ENCODE measurements around the gene MEIKIN. TPM values are rescaled to one million over a fixed set of nuclear protein-coding genes. Genes with fewer than 3 reads are reported as not detected.

MEIKIN gene
- total RNA-seq, 1 experiment from 2014 or later = not detected

GRCh38 chr5:131787736-131788135 lies 157.7 kb downstream of the MEIKIN start:
- Histone ChIP-seq H3K36me3 (ENCODE audit: low read depth, low read length) (no peaks in the 10 kb centered on the region), H3K9me3 (ENCODE audit: low read length) (no peaks in the 10 kb centered on the region), H3K4me1 (ENCODE audit: insufficient read depth, low read length) (no peaks in the 10 kb centered on the region), H4K20me1 (ENCODE audit: low read length) (0 out of 2 replicates have a peak, but pooled peaks cover 6% of the 10 kb centered on the region), H3K9me2 (replicated peaks; ENCODE audit: low read length) (no peaks in the 10 kb centered on the region), H3K4me3 (ENCODE audit: low read length) (no peak overlapping the region), H3K27me3 (ENCODE audit: low read length) (no peaks in the 10 kb centered on the region), H3K79me2 (ENCODE audit: low read length) (peaks cover 87% of the 10 kb centered on the region), H3K4me2 (ENCODE audit: low read length) (no peak overlapping the region), H3K27ac (ENCODE audit: low read length) (no peak overlapping the region), H3K9ac (ENCODE audit: low read length) (no peak overlapping the region), H3F3A (ENCODE audit: low read length, unreplicated experiment) (no peaks in the 10 kb centered on the region), H2AFZ (ENCODE audit: low read length) (no peak overlapping the region)
- ChIA-PET POLR2A (ENCODE audit: unreplicated experiment) (no interaction called here), CTCF (no interaction called here)
- DNase-seq (no peak), ATAC-seq (no peak)
- intact Hi-C loops (cut with micrococcal nuclease) = no loop called here
- no peak for TF ChIP-seq CTCF (conservative IDR thresholded peaks at IDR 0.05; ENCODE audit: low read depth, low read length)
- no peak for TF ChIP-seq EZH2 (IDR thresholded peaks at IDR 0.05; ENCODE audit: low read length, unreplicated experiment)
- TF ChIP-seq EZH2phosphoT487 (IDR thresholded peaks at IDR 0.05; ENCODE audit: borderline replicate concordance, low read length) = no peak
- BruUV-seq (replicated peaks) = no TSS peak

GRCh38 chr5:131786900-131787692 lies 158.4 kb downstream of the MEIKIN start:
- Histone ChIP-seq H3K9me3 (ENCODE audit: low read length) (no peaks in the 10 kb centered on the region), H4K20me1 (ENCODE audit: low read length) (0 out of 2 replicates have a peak, but pooled peaks cover 6% of the 10 kb centered on the region), H3K79me2 (ENCODE audit: low read length) (peaks cover 87% of the 10 kb centered on the region), H3K4me1 (ENCODE audit: insufficient read depth, low read length) (no peaks in the 10 kb centered on the region), H3K27ac (ENCODE audit: low read length) (no peak overlapping the region), H3K4me3 (ENCODE audit: low read length) (no peak overlapping the region), H3K36me3 (ENCODE audit: low read depth, low read length) (no peaks in the 10 kb centered on the region), H3K27me3 (ENCODE audit: low read length) (no peaks in the 10 kb centered on the region), H3K9ac (ENCODE audit: low read length) (no peak overlapping the region), H3K4me2 (ENCODE audit: low read length) (no peak overlapping the region), H3F3A (ENCODE audit: low read length, unreplicated experiment) (no peaks in the 10 kb centered on the region), H2AFZ (ENCODE audit: low read length) (no peak overlapping the region), H3K9me2 (replicated peaks; ENCODE audit: low read length) (no peaks in the 10 kb centered on the region)
- ChIA-PET CTCF (no interaction called here), POLR2A (ENCODE audit: unreplicated experiment) (no interaction called here)
- DNase-seq (no peak), ATAC-seq (no peak)
- intact Hi-C loops (cut with micrococcal nuclease) = no loop called here
- BruUV-seq (replicated peaks) = no TSS peak
- TF ChIP-seq EZH2phosphoT487 (IDR thresholded peaks at IDR 0.05; ENCODE audit: borderline replicate concordance, low read length) (no peak), CTCF (conservative IDR thresholded peaks at IDR 0.05; ENCODE audit: low read depth, low read length) (no peak), EZH2 (IDR thresholded peaks at IDR 0.05; ENCODE audit: low read length, unreplicated experiment) (no peak)

- Histone ChIP-seq H3K27me3 (ENCODE audit: low read length) (no peaks in the 10 kb centered on the region), H3K4me2 (ENCODE audit: low read length) (no peak overlapping the region), H2AFZ (ENCODE audit: low read length) (no peak overlapping the region), H3K36me3 (ENCODE audit: low read depth, low read length) (no peaks in the 10 kb centered on the region), H4K20me1 (ENCODE audit: low read length) (0 out of 2 replicates have a peak, but pooled peaks cover 4% of the 10 kb centered on the region), H3F3A (ENCODE audit: low read length, unreplicated experiment) (no peaks in the 10 kb centered on the region), H3K9me2 (replicated peaks; ENCODE audit: low read length) (no peaks in the 10 kb centered on the region), H3K27ac (ENCODE audit: low read length) (no peak overlapping the region), H3K79me2 (ENCODE audit: low read length) (peaks cover 87% of the 10 kb centered on the region), H3K4me1 (ENCODE audit: insufficient read depth, low read length) (no peaks in the 10 kb centered on the region), H3K9me3 (ENCODE audit: low read length) (no peaks in the 10 kb centered on the region), H3K4me3 (ENCODE audit: low read length) (no peak overlapping the region), H3K9ac (ENCODE audit: low read length) (no peak overlapping the region)
- DNase-seq = no peak
- intact Hi-C loops (cut with micrococcal nuclease) = no loop called here
- ChIA-PET CTCF (no interaction called here), POLR2A (ENCODE audit: unreplicated experiment) (no interaction called here)
- no peak for TF ChIP-seq EZH2 (IDR thresholded peaks at IDR 0.05; ENCODE audit: low read length, unreplicated experiment)
- TF ChIP-seq CTCF (conservative IDR thresholded peaks at IDR 0.05; ENCODE audit: low read depth, low read length) = no peak
- no peak for TF ChIP-seq EZH2phosphoT487 (IDR thresholded peaks at IDR 0.05; ENCODE audit: borderline replicate concordance, low read length)
- BruUV-seq (replicated peaks) = no TSS peak
- ATAC-seq = no peak
Measured at GRCh38 chr5:131786036-131786435, 159.4 kb downstream of the MEIKIN start.
